ENCODE data around the gene STIP1. TPM values are rescaled to one million over a fixed set of nuclear protein-coding genes. Genes with fewer than 3 reads are reported as not detected.

STIP1 gene
- total and polyA plus RNA-seq, 2 donors (not counting 1 experiment from before 2014, with no cell fraction given) = 98.8 to 147 TPM

GRCh38 chr11:64164392-64165312 lies 21.3 kb upstream of the STIP1 start:
- no peaks in the 10 kb centered on the region for H3K36me3 ChIP-seq (ENCODE audit: control insufficient read depth, insufficient read depth, low read length)
- no peaks in the 10 kb centered on the region for H3K79me2 ChIP-seq (ENCODE audit: control insufficient read depth, insufficient read depth, low read length)
- no peak overlapping the region for H3K9ac ChIP-seq (ENCODE audit: insufficient read depth, low read length)
- H3K4me3 ChIP-seq (replicated peaks in 1 of 4; ENCODE audit: control extremely low read depth in 1 of 4, insufficient read depth in 1 of 4, low read depth in 3 of 4, low read length in 4 of 4) = peak overlapping the region; percentile 42 to 76 (median 69)
- H3K4me2 ChIP-seq (ENCODE audit: extremely low read depth, insufficient read depth, low read length) = peak overlapping the region; percentile 92
- no peaks in the 10 kb centered on the region for H4K20me1 ChIP-seq (ENCODE audit: control insufficient read depth, extremely low read depth, insufficient read depth, low read length)
- no peak for TF ChIP-seq CTCF (conservative IDR thresholded peaks at IDR 0.05 in 1 of 2, IDR thresholded peaks at IDR 0.05 in 1 of 2; ENCODE audit: low read depth in 1 of 2, low read length in 2 of 2)
- no peak for TF ChIP-seq EZH2 (IDR thresholded peaks at IDR 0.05; ENCODE audit: low read length, missing control alignments)
- H2AFZ ChIP-seq (ENCODE audit: low read length) = peak overlapping the region; percentile 33
- H3K4me1 ChIP-seq (ENCODE audit: control insufficient read depth, extremely low read depth, insufficient read depth, low read length) = peaks cover 6% of the 10 kb centered on the region
- H3K27me3 ChIP-seq (ENCODE audit: control insufficient read depth, insufficient read depth, low read length) = no peaks in the 10 kb centered on the region
- DNase-seq (ENCODE audit: low read depth in 2 of 2) = no peak
- no peaks in the 10 kb centered on the region for H3K9me3 ChIP-seq (ENCODE audit: control insufficient read depth, insufficient read depth, low read depth, low read length)
- H3K27ac ChIP-seq (ENCODE audit: insufficient read depth, low read length) = no peak overlapping the region

- TF ChIP-seq CTCF (conservative IDR thresholded peaks at IDR 0.05 in 1 of 2, IDR thresholded peaks at IDR 0.05 in 1 of 2; ENCODE audit: low read depth in 1 of 2, low read length in 2 of 2) (no peak), EZH2 (IDR thresholded peaks at IDR 0.05; ENCODE audit: low read length, missing control alignments) (no peak)
- Histone ChIP-seq H3K27ac (ENCODE audit: insufficient read depth, low read length) (no peak overlapping the region), H3K4me3 (replicated peaks in 1 of 4; ENCODE audit: control extremely low read depth in 1 of 4, insufficient read depth in 1 of 4, low read depth in 3 of 4, low read length in 4 of 4) (peak overlapping the region; percentile 42 to 76 (median 69)), H2AFZ (ENCODE audit: low read length) (peak overlapping the region; percentile 70), H3K4me1 (ENCODE audit: control insufficient read depth, extremely low read depth, insufficient read depth, low read length) (peaks cover 6% of the 10 kb centered on the region), H3K36me3 (ENCODE audit: control insufficient read depth, insufficient read depth, low read length) (no peaks in the 10 kb centered on the region), H3K9me3 (ENCODE audit: control insufficient read depth, insufficient read depth, low read depth, low read length) (no peaks in the 10 kb centered on the region), H4K20me1 (ENCODE audit: control insufficient read depth, extremely low read depth, insufficient read depth, low read length) (no peaks in the 10 kb centered on the region), H3K4me2 (ENCODE audit: extremely low read depth, insufficient read depth, low read length) (peak overlapping the region; percentile 92), H3K79me2 (ENCODE audit: control insufficient read depth, insufficient read depth, low read length) (no peaks in the 10 kb centered on the region), H3K9ac (ENCODE audit: insufficient read depth, low read length) (peak overlapping the region; percentile 62), H3K27me3 (ENCODE audit: control insufficient read depth, insufficient read depth, low read length) (no peaks in the 10 kb centered on the region)
- no peak for DNase-seq (ENCODE audit: low read depth in 2 of 2)
Observed at GRCh38 chr11:64165481-64165841, 20.5 kb upstream of the STIP1 start.

GRCh38 chr11:64165842-64166635 lies 19.9 kb upstream of the STIP1 start, which contains the start of gene MACROD1:
MACROD1 (minus strand) TSS chr11:64166113; CDS start chr11:64165994, 119 bp downstream.
- Histone ChIP-seq H3K27me3 (ENCODE audit: control insufficient read depth, insufficient read depth, low read length) (no peaks in the 10 kb centered on the region), H3K4me1 (ENCODE audit: control insufficient read depth, extremely low read depth, insufficient read depth, low read length) (peaks cover 6% of the 10 kb centered on the region), H3K4me3 (replicated peaks in 1 of 4; ENCODE audit: control extremely low read depth in 1 of 4, insufficient read depth in 1 of 4, low read depth in 3 of 4, low read length in 4 of 4) (peak within 1 kb of the TSS; percentile 60 to 76 (median 69)), H3K27ac (ENCODE audit: insufficient read depth, low read length) (peak within 1 kb of the TSS; percentile 38), H3K4me2 (ENCODE audit: extremely low read depth, insufficient read depth, low read length) (peak within 1 kb of the TSS; percentile 92), H3K9ac (ENCODE audit: insufficient read depth, low read length) (peak within 1 kb of the TSS; percentile 62), H2AFZ (ENCODE audit: low read length) (peak within 1 kb of the TSS; percentile 85), H3K79me2 (ENCODE audit: control insufficient read depth, insufficient read depth, low read length) (no peaks in the 10 kb centered on the region), H3K9me3 (ENCODE audit: control insufficient read depth, insufficient read depth, low read depth, low read length) (no peaks in the 10 kb centered on the region), H3K36me3 (ENCODE audit: control insufficient read depth, insufficient read depth, low read length) (no peaks in the 10 kb centered on the region), H4K20me1 (ENCODE audit: control insufficient read depth, extremely low read depth, insufficient read depth, low read length) (no peaks in the 10 kb centered on the region)
- TF ChIP-seq CTCF (conservative IDR thresholded peaks at IDR 0.05 in 1 of 2, IDR thresholded peaks at IDR 0.05 in 1 of 2; ENCODE audit: low read depth in 1 of 2, low read length in 2 of 2) (no peak), EZH2 (IDR thresholded peaks at IDR 0.05; ENCODE audit: low read length, missing control alignments) (no peak)
- peak; percentile 67 to 75 for DNase-seq (ENCODE audit: low read depth in 2 of 2)
